ENCODE measurements around the gene HAVCR2. TPM values are rescaled to one million over a fixed set of nuclear protein-coding genes. Genes with fewer than 3 reads are reported as not detected.

Gene HAVCR2
- total and polyA plus RNA-seq, 2 of the 13 experiments (the other 11 are each of a cell fraction or from before 2014, with no cell fraction given): 0.07 to 0.16 TPM

DNA sequence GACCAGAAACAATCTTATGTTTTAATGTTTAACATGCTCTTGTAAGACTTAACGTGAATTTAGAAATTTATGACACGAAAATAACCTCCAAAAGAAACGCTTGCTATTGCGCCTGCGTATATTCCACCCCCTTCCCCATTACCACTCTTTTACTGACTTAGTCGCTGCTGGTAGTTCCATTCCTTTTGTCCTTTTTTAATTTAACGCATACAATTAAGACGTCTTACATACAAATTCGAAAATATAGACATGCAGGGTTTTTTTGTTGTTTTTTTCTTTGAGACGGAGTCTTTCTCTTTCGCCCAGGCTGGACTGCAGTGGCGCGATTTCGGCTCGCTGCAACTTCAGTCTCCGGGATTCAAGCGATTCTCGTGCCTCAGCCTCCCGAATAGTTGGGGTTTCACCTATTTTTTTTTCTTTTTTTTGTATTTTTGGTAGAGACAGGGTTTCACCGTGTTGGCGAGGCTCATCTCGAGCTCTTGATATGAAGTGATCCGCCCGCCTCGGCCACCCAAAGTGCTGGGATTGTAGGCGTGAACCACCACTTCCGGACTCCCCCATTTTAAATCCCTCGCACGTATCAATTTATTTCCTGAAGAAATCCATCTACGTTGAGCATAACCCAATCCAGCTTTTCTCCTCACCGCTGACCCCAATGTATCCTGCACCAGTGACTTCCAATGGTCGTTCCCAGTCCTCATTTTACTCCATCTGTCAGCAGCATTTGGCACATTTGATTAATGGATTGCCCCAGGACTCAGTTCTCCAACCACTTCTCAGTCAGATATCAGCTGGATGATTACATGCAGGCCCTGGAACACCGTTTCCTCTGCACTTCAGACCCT, 34.5 kb upstream of the HAVCR2 start (continued):
- TF ChIP-seq, protein P1, sequence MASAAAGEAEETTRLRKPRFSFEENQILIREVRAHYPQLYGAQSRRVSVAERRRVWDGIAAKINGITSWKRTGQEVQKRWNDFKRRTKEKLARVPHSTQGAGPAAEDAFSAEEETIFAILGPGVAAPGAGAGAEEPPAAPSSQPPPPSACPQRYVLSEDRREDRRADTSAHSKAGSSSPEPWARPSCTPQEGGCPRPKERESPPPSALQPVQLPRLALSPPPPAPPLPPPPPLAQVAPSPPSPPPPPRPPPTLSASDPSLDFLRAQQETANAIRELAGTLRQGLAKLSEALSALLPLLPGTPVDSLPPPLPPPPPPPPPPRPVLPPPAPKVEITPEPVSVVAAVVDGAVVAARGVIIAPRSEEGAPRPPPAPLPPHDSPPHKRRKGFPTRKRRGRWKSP (CRISPR knock-in tag; IDR thresholded peaks at IDR 0.05): 0 out of 2 replicates have a peak, but pooled peaks have one; percentile 14
- TF ChIP-seq CREB1 (IDR thresholded peaks at IDR 0.05) (no peak), CREB1 (CRISPR knock-in tag; IDR thresholded peaks at IDR 0.05) (peak; percentile 3; the same call in 1 of the 2 replicates)

DNA sequence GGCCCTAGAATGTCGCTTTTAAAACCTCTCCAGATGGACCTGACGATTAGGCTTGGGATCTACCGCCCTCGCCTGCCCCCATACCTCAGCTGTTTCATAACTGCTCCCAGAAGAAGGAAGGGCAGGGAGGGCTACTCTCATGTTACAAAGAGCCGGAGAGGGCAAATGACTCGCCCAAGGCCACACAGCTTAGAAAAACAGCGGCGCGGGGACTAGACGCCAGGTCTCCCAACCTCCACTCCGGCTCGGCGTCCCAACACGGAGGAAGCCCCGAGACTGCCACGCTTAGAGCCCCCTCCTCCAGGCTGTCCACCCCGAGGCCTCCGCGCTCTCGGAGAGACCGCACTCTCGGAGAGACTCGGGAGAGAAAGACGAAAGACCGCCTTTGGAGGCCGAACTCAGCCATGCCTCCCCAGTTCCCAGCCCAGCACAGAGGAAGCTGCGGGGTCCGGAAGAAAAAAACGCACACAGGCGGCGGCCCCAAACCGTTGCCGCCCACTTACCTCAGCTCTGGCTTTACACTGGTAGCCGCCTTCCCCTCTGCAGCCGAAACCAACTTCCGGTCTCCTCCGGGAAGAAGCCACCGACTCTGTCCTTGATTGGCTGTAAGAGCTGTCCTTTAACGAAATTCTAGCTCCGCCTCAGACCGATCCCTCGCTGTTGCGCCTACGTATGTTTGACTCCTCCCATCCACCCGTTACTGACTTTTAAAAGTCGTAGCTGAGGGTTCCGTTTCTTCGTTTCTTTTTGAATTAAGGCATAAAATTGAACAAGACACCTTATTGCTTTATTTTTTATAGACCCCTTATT, 33.7 kb upstream of the HAVCR2 start, which contains the start of gene MED7:
TSS of gene MED7 (minus strand) at position 549 of the 810 bp plus-strand sequence. CDS start 3,434 bp downstream, outside the sequence.
- WGBS (ENCODE audit: low lambda C conversion rate): under 1% methylated on average over 13 of the region's 48 CpGs
- ChIA-PET CTCF (ENCODE audit: low intra/inter-chr PET ratio, low total read pairs) (no interaction called here), POLR2A (interaction anchor here (0.6 to 2.3 kb wide), 12 partner anchors 9 to 450 kb away, joined by 3 to 14 read pairs (median 4); partner anchors contain the start of gene HAVCR1)
- peak; percentile 99 for FAIRE-seq
- ATAC-seq: peak; percentile 100
- no peaks in the 10 kb centered on the region for H4K20me1 ChIP-seq (ENCODE audit: insufficient read depth, low read length)
- BruUV-seq (replicated peaks): TSS peak; percentile 77
- peak within 1 kb of the TSS; percentile 97 for H3K9ac ChIP-seq (ENCODE audit: insufficient read depth, low read depth, low read length)
- no peaks in the 10 kb centered on the region for H3K9me3 ChIP-seq (ENCODE audit: low read length)
- peaks cover 10% of the 10 kb centered on the region for H3K4me1 ChIP-seq (ENCODE audit: insufficient read depth, low read length)
- in situ Hi-C loops (cut with HindIII; ENCODE audit: extremely low pct_ligation_motif_present, low pct_unique_long_range_greater_than_20kb): loop anchor here (10.0 to 25.0 kb wide), 4 partner anchors 172 to 1205 kb away; no protein-coding TSS in a partner anchor
- peak within 1 kb of the TSS; percentile 93 for H3K27ac ChIP-seq (ENCODE audit: extremely low read length, insufficient read depth, low read length)
- peaks cover 13% of the 10 kb centered on the region for H3K79me2 ChIP-seq (ENCODE audit: insufficient read depth, low read length)
- H3K4me2 ChIP-seq (ENCODE audit: low read depth, low read length): peak within 1 kb of the TSS; percentile 75
- peaks cover 0 to 21% of the 10 kb centered on the region in 2 experiments; a peak in 2 of 5 replicates for H3K36me3 ChIP-seq (replicated peaks in 1 of 2; ENCODE audit: control insufficient read depth in 1 of 2, insufficient read depth in 2 of 2, low read length in 2 of 2)
- intact Hi-C loops (cut with micrococcal nuclease; ENCODE audit: unreplicated experiment): loop anchor here (5.0 kb wide), 1 partner anchor 85 kb away; the partner anchor contains the start of gene HAVCR1
- peak; percentile 97 for DNase-seq (ENCODE audit: low spot score)
- peak within 1 kb of the TSS; percentile 91 to 99 (median 99) for H3K4me3 ChIP-seq (replicated peaks in 1 of 3; ENCODE audit: insufficient read depth in 1 of 3, low read depth in 2 of 3, low read length in 3 of 3)
- H2AFZ ChIP-seq (ENCODE audit: low read length): peak within 1 kb of the TSS; percentile 87
- no peaks in the 10 kb centered on the region for H3K27me3 ChIP-seq (ENCODE audit: control insufficient read depth in 1 of 2, insufficient read depth in 2 of 2, low read length in 2 of 2)
- TF ChIP-seq SP2 (CRISPR knock-in tag; IDR thresholded peaks at IDR 0.05) (peak; percentile 95), HHEX (CRISPR knock-in tag; IDR thresholded peaks at IDR 0.05) (no peak), NFE2L1 (CRISPR knock-in tag; IDR thresholded peaks at IDR 0.05; ENCODE audit: borderline replicate concordance) (no peak), NCOR1 (IDR thresholded peaks at IDR 0.05; ENCODE audit: borderline replicate concordance, low read length) (no peak), ZNF205 (CRISPR knock-in tag; IDR thresholded peaks at IDR 0.05) (0 out of 2 replicates have a peak, but pooled peaks have one; percentile 59), ZNF883 (CRISPR knock-in tag; IDR thresholded peaks at IDR 0.05; ENCODE audit: not compliant biosample characterization) (peak; percentile 74), NCOA5 (CRISPR knock-in tag; IDR thresholded peaks at IDR 0.05) (no peak), ZNF282 (IDR thresholded peaks at IDR 0.05; ENCODE audit: partially characterized antibody) (no peak), NRL (CRISPR knock-in tag; IDR thresholded peaks at IDR 0.05; ENCODE audit: borderline replicate concordance) (0 out of 2 replicates have a peak, but pooled peaks have one; percentile 40), ZSCAN12 (CRISPR knock-in tag; IDR thresholded peaks at IDR 0.05) (no peak), SAFB2 (CRISPR knock-in tag; IDR thresholded peaks at IDR 0.05; ENCODE audit: borderline replicate concordance, low read depth) (no peak; the same call in 1 of the 2 replicates), AGO1 (IDR thresholded peaks at IDR 0.05; ENCODE audit: low read depth, low read length, poor library complexity, severe bottlenecking) (peak; percentile 18)
- TF ChIP-seq, protein P2, sequence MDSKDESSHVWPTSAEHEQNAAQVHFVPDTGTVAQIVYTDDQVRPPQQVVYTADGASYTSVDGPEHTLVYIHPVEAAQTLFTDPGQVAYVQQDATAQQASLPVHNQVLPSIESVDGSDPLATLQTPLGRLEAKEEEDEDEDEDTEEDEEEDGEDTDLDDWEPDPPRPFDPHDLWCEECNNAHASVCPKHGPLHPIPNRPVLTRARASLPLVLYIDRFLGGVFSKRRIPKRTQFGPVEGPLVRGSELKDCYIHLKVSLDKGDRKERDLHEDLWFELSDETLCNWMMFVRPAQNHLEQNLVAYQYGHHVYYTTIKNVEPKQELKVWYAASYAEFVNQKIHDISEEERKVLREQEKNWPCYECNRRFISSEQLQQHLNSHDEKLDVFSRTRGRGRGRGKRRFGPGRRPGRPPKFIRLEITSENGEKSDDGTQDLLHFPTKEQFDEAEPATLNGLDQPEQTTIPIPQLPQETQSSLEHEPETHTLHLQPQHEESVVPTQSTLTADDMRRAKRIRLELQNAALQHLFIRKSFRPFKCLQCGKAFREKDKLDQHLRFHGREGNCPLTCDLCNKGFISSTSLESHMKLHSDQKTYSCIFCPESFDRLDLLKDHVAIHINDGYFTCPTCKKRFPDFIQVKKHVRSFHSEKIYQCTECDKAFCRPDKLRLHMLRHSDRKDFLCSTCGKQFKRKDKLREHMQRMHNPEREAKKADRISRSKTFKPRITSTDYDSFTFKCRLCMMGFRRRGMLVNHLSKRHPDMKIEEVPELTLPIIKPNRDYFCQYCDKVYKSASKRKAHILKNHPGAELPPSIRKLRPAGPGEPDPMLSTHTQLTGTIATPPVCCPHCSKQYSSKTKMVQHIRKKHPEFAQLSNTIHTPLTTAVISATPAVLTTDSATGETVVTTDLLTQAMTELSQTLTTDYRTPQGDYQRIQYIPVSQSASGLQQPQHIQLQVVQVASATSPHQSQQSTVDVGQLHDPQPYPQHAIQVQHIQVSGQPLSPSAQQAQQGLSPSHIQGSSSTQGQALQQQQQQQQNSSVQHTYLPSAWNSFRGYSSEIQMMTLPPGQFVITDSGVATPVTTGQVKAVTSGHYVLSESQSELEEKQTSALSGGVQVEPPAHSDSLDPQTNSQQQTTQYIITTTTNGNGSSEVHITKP (CRISPR knock-in tag; IDR thresholded peaks at IDR 0.05; ENCODE audit: low read depth): no peak

Measured in HepG2 (cell line).